ENCODE measurements around the gene RDH14.

Gene RDH14

GRCh38 chr2:18566145-18566769 lies 5.8 kb upstream of the RDH14 start:
- DNase-seq: no peak

DNA sequence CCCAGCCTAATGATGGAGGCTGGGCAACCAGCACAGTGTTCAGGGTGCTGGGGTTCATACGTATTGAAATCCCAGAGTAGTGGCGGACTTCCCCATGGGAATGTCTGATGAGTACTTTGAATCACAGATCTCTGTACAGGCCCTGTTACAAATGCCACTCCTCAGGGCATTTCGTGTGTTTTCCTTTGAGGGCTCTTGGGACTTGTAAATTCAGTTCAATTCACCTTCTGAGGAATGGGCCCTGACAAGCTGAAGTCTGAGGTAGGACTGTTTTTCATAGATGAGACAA lies 288 bp upstream of the RDH14 start:
- DNase-seq: no peak

DNA sequence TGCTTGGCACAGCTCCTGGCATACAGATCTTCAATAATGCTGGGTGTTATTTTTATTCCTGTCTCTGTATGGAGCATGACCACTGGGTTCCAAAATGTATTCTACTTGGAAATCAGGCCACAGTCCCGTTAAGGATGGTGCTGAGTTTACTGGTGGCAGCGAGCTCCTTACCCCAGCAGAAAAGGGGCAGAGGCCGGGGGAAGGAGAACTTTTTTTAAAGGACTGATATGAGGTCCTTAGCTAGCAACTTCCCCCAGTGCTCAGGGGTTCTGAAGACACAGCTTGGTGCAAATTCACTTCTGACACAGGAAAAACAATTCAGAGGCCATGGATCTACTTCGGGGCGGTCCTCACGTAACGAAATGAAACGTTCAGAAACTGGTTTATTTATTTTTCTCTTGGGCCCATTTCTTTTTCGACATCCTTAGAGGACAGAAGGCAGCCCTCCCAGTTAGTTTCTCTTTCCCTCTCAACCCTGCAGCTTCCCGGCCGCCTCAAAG lies 872 bp downstream of the RDH14 start:
- peak in 5 of 58 donors; percentile 17 to 47 (median 40) for DNase-seq

DNA sequence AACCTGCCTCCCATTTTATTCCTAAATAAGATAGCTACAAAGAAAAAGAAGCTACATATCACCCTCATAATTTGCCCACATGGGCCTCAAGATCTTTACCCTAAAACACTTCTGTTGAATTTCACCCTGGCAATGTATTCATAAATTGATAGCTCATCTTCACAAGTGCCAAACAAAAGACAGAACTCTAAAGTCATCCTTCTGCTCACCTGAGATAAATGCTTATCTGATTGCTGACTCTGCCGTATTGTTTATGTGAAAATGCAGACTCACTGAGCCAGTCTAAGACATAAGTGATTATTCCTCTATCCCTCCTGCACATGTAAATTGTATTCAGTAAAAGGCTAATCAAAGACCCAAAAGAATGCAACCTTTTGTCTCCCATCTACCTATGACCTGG lies 2.0 kb downstream of the RDH14 start:
- DNase-seq: no peak

DNA sequence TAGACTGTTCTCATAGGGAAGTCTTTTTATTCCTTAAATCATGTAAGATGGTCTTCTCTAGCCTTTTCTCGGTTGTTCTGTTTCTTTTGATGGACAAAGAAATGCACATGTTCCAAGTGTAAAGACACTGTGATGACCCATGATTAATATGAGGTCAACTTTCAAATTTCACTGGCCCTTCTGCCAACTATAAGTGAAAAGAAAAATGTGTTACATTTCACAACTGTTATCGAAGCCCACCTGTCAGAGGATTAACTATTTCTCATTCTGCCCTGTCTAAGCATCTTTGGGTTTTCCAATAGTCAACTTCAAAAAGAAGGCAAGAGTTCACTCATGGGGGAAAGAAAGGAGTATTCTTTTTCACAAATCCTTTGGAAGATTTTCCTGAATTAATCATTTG lies 3.3 kb downstream of the RDH14 start:
- no peak for DNase-seq

DNA sequence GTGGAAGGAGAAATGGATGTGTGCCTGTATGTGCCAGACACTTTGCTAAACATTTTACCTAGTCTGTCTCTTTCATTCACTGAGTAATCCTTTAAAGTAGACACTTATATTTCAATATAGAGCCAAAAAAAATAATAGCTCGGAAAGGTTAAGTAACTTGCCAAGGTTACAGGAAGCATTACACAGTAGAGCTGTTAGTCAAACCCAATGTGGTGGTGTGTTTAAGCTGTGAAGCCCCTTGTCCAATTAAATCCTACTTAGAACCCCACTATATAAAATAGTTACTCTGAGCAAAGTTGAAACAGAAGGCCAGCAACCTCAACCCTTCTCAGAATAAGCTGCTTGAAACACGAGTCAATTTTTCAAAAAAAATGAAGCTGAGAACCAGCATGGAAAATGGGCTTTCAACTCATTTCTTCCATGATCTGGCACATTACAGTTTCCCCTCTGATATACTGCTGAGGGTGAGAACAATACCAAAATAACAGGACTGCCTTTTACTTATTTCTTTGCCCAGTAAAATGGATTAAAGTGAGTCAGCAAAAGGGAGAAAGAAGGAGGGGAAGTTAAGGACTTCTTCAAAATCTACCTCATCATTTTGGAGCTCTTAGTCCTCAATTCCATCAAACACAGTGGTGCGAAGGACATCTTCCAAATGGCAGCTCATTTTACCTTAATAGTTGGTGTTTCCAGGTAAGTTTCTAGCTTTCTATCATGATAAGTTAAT lies 7.9 kb downstream of the RDH14 start:
- DNase-seq: no peak

- no peak for DNase-seq
Measured at GRCh38 chr2:18551623-18552022, 8.8 kb downstream of the RDH14 start.

GRCh38 chr2:18551169-18551568 lies 9.3 kb downstream of the RDH14 start:
- no peak for DNase-seq

- DNase-seq: no peak
Measured at GRCh38 chr2:18550433-18550832, 10.0 kb downstream of the RDH14 start.

GRCh38 chr2:18549083-18549482 lies 11.4 kb downstream of the RDH14 start:
- no peak for DNase-seq

DNA sequence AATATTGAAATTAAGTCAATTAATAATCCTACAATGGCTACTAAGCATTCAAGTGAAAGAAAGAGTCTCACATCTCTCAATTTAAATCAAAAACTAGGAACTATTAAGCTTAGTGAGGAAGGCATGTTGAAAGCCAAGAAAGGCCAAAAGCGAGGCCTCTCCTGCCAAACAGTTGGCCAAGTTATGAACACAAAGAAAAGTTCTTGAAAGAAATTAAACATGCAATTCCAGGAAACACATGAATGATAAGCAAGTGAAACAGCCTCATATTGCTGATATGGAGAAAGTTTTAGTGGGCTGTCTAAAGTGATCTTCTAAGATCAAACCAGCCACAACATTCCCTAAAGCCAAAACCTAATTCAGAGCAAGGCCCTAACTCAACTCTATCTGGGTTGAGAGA lies 11.8 kb downstream of the RDH14 start:
- no peak for DNase-seq

- DNase-seq: no peak
Measured at GRCh38 chr2:18546567-18546966, 13.9 kb downstream of the RDH14 start.

DNA sequence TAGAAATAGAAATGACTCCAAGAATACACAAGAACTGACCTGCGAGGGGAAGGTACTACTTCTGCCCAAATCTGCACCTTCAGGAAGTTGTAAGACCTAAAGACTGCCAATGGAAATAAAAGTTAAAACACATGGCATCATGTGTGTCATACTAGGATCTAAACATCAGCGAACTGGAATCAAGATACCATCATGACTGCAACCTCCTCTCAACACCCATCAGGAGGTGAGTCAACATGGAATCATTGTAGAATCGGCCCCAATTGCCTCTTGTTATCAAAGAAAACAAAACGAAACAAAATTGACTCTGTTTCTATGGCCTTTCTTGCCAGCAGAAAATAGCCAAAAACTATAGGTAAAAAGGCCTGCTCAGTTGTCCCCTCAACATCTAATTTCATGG lies 15.1 kb downstream of the RDH14 start:
- no peak for DNase-seq

GRCh38 chr2:18544171-18544570 lies 16.3 kb downstream of the RDH14 start:
- DNase-seq: no peak

DNA sequence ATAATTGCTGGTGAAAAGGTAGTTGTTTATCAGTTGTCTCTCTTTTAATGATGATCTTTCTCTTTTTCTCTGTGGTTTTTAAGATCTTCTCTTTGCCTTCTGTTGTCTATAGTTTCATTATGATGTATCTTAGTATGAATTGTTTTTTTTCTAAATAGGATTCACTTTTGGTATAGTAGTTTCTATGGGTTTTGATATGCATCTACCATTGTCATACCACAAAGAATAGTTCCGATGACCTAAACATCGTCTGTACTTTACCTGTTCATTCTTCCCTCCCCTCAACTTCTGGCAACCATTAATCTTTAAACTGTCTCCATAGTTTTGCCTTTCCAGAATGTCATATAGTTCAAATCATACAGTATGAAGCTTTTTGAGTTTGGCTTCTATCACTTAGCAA lies 19.6 kb downstream of the RDH14 start:
- no peak for DNase-seq

DNA sequence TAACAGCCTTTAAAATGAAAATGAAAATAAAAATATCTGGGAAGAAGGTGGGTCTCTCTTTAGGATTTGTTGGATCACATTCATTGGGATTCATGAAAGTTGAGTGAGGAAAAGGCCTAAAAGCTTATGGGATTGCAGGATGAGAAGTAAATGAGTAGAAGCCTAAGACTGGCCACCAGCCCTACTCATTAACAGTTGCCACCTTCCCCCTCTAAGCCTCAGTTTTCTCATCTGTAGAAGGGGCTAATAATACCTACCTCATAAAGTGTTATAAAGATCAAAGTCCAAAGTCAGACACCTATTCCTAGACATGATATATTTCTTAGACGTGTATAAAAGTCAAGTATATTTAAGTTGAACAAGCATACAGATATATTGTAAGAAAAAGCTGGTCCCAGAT lies 23.8 kb downstream of the RDH14 start:
- DNase-seq: no peak

DNA sequence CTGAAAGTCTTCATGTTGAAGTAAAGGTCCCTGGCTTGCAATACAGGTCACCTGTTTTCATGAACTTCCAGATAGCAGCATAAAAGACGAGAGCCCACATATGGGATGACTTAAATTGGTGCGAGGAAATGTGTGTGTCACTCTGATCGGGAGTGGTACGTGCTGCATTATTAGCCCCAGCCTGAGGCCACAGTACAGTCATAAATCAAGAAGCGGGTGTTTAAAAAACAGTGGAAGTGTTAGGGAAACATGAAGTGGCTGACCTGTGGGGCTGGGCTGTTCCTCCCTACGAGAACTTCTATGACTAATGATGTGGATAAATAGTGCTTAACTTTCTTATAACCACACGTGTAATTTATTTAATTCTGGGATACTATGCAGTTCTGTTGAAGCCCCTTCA lies 24.4 kb downstream of the RDH14 start:
- no peak for DNase-seq

GRCh38 chr2:18531194-18531593 lies 29.3 kb downstream of the RDH14 start:
- no peak for DNase-seq

DNA sequence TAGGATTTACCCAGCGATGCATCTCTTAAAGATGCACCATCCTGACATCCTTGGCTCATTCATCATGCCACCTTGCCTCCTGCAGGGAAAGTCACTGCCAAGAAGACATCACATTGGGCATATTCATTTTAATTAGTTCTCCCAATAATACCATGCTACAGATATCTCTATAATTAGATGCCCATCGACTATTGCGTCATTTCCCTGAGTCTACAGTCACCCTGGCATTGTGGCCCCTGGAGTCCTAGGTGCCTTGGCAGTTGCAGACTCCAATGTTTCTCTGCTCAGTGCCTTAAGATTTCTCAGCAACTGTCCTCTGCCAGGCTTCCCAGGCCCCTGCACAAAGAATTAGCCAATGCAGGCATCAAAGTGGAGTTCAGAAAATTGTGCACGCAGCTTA lies 32.6 kb downstream of the RDH14 start:
- DNase-seq: no peak

DNA sequence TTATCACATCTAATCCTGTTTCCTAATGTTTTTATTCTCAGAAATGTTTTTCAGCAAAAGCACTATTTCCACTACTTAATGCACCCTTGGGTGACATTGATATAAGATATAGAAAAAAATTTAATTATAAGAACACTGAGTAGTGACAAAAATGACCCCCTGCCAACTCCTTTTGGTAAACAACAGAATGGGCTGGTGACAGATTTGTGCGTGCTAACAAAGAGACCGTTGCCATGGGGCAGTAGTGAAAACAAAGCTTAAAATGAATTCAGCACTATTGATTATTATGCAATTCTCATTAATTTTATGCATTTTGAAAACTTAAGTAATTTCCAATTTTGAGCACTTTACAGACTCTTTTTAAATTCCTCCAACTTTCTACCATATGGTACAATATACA lies 33.1 kb downstream of the RDH14 start:
- DNase-seq: no peak

DNA sequence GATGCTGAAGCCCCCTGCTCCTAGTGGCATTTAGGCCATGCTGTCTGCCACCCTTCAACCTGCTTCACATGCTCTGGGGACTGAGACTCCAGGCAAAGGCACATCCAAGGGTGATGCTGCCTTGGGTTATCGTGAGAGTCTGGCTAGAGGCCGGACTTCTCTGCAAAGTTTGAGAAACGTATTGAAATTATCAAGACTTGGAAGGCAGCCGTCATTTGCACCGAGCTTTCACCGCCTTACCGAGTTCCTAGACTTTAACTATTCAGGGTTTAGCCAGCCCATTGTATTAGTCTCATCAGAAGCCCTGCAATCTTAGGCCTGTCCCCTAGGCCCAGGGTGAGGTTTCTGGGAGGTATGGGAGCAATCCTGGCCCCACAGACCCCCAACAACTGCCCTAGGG lies 34.0 kb downstream of the RDH14 start:
- no peak for DNase-seq

DNA sequence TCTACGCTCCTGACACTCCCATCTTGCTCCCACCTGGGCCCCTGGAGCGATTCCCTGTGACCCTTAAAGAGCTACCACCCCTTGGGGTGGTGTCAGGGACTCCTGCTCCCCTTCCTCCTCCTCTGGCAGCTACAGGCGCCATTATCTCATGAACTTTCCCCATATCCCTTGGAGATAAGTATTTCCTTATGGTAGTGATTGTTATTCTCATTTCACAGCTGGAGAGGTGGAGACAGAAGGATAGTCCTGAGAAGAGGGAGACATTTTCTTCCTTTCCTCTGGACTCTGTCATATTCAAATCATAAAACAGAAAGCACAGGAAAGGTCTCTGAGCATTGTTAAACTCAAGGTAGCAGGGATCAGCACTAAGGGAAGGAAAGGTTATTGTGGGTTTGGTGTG lies 34.6 kb downstream of the RDH14 start:
- DNase-seq: no peak

DNA sequence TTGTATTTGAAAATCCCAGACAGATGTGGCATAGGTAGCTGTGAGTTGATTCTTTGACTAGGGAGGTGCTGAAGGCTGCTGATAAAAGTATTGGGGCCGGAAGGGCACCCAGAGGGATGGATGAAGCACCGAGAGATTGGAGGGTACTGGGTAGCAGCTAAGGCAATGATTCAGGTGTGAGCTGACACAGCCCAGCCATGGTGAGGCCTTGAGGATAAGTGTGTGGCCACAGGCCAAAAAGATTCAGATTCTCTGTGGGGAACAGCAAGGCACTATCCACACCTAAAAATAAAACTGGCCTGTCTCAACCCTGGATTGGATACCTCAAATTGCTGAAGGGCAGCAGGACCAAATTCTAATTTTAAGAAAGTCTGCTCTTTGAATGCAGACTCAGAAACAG lies 35.2 kb downstream of the RDH14 start:
- no peak for DNase-seq

Measured in anterior cingulate cortex (tissue), 58 donors.